Measurements from ENCODE around the gene TSHZ2.

DNA sequence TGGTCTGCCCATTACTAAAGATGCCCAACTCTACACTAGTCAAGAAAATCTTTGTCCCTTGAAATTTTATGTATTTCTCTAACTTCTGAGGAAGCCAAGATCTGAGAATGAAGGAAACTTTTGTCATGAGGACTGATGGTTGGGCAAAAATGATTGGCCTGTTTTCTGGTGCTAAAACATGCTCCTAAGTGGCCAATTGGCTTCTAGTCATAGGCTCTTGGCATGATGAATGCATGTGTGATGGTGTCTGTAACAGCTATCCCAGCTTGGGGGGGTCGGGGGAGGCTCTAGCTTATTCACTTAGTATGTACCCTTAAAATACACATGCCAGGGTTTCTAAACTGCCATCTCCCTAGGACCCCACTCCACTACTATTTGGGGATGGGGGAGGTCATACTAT is 392.9 kb downstream of the TSHZ2 start:
- TF ChIP-seq, protein P1, sequence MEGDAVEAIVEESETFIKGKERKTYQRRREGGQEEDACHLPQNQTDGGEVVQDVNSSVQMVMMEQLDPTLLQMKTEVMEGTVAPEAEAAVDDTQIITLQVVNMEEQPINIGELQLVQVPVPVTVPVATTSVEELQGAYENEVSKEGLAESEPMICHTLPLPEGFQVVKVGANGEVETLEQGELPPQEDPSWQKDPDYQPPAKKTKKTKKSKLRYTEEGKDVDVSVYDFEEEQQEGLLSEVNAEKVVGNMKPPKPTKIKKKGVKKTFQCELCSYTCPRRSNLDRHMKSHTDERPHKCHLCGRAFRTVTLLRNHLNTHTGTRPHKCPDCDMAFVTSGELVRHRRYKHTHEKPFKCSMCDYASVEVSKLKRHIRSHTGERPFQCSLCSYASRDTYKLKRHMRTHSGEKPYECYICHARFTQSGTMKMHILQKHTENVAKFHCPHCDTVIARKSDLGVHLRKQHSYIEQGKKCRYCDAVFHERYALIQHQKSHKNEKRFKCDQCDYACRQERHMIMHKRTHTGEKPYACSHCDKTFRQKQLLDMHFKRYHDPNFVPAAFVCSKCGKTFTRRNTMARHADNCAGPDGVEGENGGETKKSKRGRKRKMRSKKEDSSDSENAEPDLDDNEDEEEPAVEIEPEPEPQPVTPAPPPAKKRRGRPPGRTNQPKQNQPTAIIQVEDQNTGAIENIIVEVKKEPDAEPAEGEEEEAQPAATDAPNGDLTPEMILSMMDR (IDR thresholded peaks at IDR 0.05; ENCODE audit: low read length), result no peak
- no peak for TF ChIP-seq EZH2 (IDR thresholded peaks at IDR 0.05; ENCODE audit: borderline replicate concordance, low read length)

All from OCI-LY1 (cell line).